OCI-LY1 (cell line): ENCODE measurements around the gene LIPA.

ENCODE experiments used
- CTCF ChIP-seq: fragments of 200-600 bp; sonication (generic), shearing (Covaris generic); IDR thresholded peaks from 2 replicates; pipeline ENCODE4 v1.5.1; 2017; ENCODE audit warnings: mild to moderate bottlenecking, antibody characterized with exemption, low read length, moderate library complexity, mixed read lengths
- EZH2 ChIP-seq: fragments of 200-600 bp; sonication (generic), shearing (Covaris generic); IDR thresholded peaks from 2 replicates; pipeline ENCODE4 v1.8.0; 2017; ENCODE audit warnings: borderline replicate concordance, mixed run types, mild to moderate bottlenecking, antibody characterized with exemption, low read length, moderate library complexity, mixed read lengths

GRCh38 chr10:89224739-89225443 lies 26.7 kb downstream of the LIPA start:
- TF ChIP-seq CTCF (no peak), EZH2 (no peak)
